ENCODE data around the gene NKPD1.

The NKPD1 gene

GRCh38 chr19:45160870-45161737 is at the start of gene NKPD1:
NKPD1 (minus strand) TSS chr19:45160982; CDS start chr19:45160150, 832 bp downstream.
- DNase-seq (ENCODE audit: low read depth): no peak
- H3K4me3 ChIP-seq (ENCODE audit: low read depth, low read length): no peak within 1 kb of the TSS
- TF ChIP-seq CTCF (IDR thresholded peaks at IDR 0.05; ENCODE audit: low read depth, low read length) (no peak), MYC (IDR thresholded peaks at IDR 0.05; ENCODE audit: low read depth, low read length) (no peak), MAX (IDR thresholded peaks at IDR 0.05; ENCODE audit: low read depth, low read length) (no peak), POLR2A (IDR thresholded peaks at IDR 0.05; ENCODE audit: extremely low read depth, insufficient read length) (no peak)

GRCh38 chr19:45206328-45206727 is 45.5 kb upstream of the NKPD1 start:
- no peak overlapping the region for H3K4me3 ChIP-seq (ENCODE audit: low read depth, low read length)
- TF ChIP-seq MAX (IDR thresholded peaks at IDR 0.05; ENCODE audit: low read depth, low read length): no peak
- TF ChIP-seq CTCF (IDR thresholded peaks at IDR 0.05; ENCODE audit: low read depth, low read length): no peak
- no peak for TF ChIP-seq POLR2A (IDR thresholded peaks at IDR 0.05; ENCODE audit: extremely low read depth, insufficient read length)
- no peak for TF ChIP-seq MYC (IDR thresholded peaks at IDR 0.05; ENCODE audit: low read depth, low read length)
- DNase-seq (ENCODE audit: low read depth): no peak

- no peak for TF ChIP-seq CTCF (IDR thresholded peaks at IDR 0.05; ENCODE audit: low read depth, low read length)
- TF ChIP-seq POLR2A (IDR thresholded peaks at IDR 0.05; ENCODE audit: extremely low read depth, insufficient read length): no peak
- no peak for TF ChIP-seq MAX (IDR thresholded peaks at IDR 0.05; ENCODE audit: low read depth, low read length)
- DNase-seq (ENCODE audit: low read depth): no peak
- no peak overlapping the region for H3K4me3 ChIP-seq (ENCODE audit: low read depth, low read length)
Observed at GRCh38 chr19:45205810-45206209, 45.0 kb upstream of the NKPD1 start.

GRCh38 chr19:45202637-45203036 is 41.9 kb upstream of the NKPD1 start:
- DNase-seq (ENCODE audit: low read depth): no peak
- no peak overlapping the region for H3K4me3 ChIP-seq (ENCODE audit: low read depth, low read length)
- no peak for TF ChIP-seq CTCF (IDR thresholded peaks at IDR 0.05; ENCODE audit: low read depth, low read length)
- TF ChIP-seq POLR2A (IDR thresholded peaks at IDR 0.05; ENCODE audit: extremely low read depth, insufficient read length): no peak
- TF ChIP-seq MYC (IDR thresholded peaks at IDR 0.05; ENCODE audit: low read depth, low read length): no peak
- no peak for TF ChIP-seq MAX (IDR thresholded peaks at IDR 0.05; ENCODE audit: low read depth, low read length)

- peak; percentile 37 for DNase-seq (ENCODE audit: low read depth)
- TF ChIP-seq CTCF (IDR thresholded peaks at IDR 0.05; ENCODE audit: low read depth, low read length): no peak
- no peak for TF ChIP-seq POLR2A (IDR thresholded peaks at IDR 0.05; ENCODE audit: extremely low read depth, insufficient read length)
- no peak overlapping the region for H3K4me3 ChIP-seq (ENCODE audit: low read depth, low read length)
Observed at GRCh38 chr19:45200568-45200967, 39.8 kb upstream of the NKPD1 start.

Data from NB4 (cell line).